RPMI7951 (cell line): ENCODE data around the gene TBC1D2B. TPM values are rescaled to one million over a fixed set of nuclear protein-coding genes. Genes with fewer than 3 reads are reported as not detected.
A peak's percentile ranks its signal among the peaks of the same experiment; 100 is the strongest.
"Not testable (repeated sequence)": the region's sequence is repeated elsewhere in the genome, so short reads cannot be mapped to it uniquely, and the experiment has no call there.

Source experiments
- DNase-seq: peaks from one replicate; pipeline ENCODE4 v3.0.0-alpha.2; 2012; ENCODE audit warnings: low read depth
- total RNA-seq: library from RNA; depleted of rRNA; stranded (reverse); fragments of >200 nt; shearing (Covaris generic); gene quantifications from 2 replicates; pipeline ENCODE4 v1.2.3, GENCODE V29; 2014

Gene TBC1D2B
- total RNA-seq, 1 experiment from 2014 or later: 14.5 TPM

DNA sequence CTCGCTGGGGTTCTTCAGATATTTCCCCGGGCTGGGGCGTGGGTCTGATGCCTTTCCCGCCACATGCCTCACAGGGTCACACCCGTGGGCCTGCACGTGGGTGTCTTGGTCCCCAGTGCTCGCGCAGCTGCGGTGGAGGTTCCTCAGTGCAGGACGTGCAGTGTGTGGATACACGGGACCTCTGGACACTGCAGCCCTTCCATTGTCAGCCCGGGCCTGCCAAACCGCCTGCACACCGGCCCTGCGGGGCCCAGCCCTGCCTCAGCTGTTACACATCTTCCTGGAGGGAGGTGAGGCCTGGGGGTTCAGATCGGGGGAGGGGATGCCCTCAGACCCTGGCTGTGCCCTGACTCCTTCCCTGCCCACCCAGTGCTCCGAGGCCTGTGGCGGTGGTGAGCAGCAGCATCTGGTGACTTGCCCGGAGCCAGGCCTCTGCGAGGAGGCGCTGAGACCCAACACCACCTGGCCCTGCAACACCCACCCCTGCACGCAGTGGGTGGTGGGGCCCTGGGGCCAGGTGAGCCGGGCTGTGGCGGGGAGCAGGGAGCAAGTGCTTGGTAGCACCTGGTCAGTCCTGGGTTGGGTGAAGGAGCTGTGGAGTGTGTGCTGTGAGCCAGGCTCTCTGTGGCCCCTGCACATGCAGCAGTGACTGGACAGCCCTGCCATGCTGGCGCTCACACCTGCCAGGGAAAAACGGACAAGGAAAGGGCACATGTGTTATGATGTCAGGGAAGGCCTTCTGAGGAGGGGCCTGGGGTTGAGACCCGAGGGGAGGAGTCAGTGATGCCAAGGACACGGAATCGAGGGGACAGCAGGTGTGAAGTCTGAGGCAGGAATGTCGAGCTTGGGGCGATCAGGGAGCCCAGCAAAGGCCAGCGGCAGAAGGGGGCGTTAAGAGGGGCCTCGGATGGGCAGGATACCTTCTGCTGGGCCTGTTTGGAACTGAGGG lies 88.9 kb downstream of the TBC1D2B start:
- DNase-seq: no peak

DNA sequence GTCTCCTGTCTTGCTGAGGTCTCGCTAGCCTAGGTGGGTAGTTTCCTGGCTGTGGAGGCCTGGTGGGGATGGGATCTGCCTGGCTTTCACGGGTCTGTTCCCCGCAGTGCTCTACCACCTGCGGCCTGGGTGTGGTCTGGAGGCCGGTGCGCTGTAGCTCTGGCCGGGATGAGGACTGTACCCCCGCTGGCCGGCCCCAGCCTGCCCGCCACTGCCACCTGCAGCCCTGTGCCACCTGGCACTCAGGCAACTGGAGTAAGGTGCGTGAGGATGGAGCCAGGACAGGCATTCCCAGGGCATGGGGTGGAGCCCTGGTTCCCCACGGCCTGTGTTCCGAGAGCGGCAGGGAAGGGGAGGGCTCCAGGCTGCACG lies 89.8 kb downstream of the TBC1D2B start:
- DNase-seq: not testable (repeated sequence)

DNA sequence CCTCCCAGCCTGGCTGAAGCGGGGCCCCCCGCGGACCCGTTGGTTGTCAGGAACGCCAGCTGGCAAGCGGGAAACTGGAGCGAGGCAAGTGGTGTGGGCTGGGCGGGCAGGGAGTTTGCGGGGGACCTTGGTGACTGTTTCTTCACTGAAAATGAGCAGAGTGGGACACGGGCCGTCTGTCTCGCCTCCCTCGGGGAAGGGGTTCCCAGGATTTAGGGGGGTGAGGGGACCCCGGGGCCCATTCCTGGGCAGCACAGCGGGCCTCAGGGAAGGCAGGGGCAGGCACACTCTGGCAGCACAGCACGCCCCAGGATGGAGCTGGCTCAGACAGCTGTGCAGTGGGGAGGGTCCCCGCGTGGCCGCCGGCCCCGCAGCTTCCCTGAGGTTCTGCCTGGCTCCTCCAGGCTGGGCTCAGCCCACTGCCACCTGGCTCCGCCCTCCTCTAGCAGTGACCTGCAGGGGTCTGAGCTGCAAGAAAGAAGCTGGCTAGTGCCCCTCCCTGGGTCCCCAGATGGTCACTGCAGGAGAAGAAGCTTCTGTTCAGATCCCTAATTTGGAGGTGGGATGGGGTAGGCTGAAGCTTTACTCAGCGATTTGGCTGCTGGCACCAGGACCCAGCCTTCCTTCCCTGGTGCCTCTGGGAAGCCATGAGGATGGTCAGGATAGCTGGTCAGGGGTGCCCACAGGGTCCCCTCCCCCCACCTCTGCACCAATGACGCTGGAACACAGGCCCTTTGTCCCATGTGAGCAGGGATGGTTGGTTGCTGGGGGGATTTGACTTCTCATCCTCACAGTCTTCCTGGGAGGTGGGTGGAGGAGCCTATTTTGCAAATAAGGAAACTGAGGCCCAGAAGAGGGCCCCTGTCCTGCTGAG lies 90.4 kb downstream of the TBC1D2B start:
- no peak for DNase-seq

DNA sequence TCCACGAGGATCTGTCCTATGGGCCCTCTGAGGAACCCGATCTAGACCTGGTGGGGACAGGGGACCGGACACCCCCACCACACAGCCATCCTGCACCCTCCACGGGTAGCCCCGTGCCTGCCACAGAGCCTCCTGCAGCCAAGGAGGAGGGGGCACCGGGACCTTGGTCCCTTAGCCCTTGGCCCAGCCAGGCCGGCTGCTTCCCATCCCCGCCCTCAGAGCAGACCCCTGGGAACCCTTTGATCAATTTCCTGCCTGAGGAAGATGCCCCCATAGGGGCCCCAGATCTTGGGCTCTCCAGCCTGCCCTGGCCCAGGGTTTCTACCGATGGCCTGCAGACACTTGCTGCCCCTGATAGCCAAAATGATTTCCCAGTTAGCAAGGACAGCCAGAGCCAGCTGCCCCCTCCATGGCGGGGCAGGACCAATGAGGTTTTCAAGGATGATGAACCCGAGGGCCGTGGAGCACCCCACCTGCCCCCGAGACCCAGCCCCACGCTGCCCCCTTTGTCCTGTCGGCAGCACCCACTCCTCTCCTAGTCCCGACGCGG lies 91.5 kb downstream of the TBC1D2B start:
- DNase-seq: no peak

DNA sequence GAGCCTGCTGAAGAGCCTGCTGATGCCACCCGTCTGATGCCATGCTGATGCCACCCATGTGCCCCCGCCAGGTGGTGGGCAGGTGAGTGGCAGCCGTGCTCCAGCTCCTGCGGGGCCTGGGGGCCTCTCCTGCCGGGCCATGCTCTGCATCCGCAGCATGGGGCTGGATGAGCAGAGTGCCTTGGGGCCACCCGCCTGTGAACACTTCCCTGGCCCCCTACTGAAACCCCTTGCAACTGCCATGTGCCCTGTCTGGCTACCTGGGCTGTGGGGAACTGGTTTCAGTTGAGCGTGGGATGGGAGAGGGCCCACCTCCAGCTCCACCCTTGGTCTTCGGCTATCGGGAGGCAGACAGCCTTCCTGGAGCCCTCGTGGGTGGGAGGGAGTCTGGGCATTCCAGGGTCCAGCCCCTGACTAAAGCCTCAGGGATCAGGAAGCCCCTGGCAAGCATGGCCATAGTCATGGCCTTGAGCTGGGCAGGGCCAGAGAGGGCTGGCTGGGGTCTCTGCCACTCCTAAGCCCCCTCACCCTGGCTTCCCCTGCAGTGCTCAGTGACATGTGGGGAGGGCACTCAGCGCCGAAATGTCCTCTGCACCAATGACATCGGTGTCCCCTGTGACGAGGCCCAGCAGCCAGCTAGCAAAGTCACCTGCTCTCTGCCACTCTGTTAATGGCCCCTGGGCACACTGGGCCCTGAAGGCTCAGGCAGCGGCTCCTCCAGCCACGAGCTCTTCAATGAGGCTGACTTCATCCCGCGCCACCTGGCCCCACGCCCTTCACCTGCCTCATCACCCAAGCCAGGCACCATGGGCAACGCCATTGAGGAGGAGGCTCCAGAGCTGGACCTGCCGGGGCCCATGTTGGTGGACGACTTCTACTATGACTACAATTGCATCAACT lies 92.2 kb downstream of the TBC1D2B start:
- no peak for DNase-seq

DNA sequence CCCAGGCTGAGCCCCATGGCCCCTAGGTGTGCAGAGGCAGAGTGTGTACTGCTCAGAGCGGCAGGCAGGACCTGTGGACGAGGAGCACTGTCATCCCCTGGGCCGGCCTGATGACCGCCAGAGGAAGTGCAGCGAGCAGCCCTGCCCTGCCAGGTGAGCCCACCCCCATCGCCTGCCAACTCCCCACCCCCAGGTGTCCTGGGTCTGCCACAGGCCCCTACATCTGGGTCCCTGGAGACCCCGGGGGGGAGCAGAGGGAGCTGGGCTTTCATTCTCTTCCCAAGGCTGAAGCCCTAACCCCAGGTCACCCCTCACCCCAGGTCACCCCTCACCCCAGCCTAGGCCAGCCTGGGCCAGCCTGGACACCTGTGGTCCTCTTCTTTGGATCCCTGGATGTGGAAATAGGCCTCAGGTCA lies 93.1 kb downstream of the TBC1D2B start:
- DNase-seq: no peak

DNA sequence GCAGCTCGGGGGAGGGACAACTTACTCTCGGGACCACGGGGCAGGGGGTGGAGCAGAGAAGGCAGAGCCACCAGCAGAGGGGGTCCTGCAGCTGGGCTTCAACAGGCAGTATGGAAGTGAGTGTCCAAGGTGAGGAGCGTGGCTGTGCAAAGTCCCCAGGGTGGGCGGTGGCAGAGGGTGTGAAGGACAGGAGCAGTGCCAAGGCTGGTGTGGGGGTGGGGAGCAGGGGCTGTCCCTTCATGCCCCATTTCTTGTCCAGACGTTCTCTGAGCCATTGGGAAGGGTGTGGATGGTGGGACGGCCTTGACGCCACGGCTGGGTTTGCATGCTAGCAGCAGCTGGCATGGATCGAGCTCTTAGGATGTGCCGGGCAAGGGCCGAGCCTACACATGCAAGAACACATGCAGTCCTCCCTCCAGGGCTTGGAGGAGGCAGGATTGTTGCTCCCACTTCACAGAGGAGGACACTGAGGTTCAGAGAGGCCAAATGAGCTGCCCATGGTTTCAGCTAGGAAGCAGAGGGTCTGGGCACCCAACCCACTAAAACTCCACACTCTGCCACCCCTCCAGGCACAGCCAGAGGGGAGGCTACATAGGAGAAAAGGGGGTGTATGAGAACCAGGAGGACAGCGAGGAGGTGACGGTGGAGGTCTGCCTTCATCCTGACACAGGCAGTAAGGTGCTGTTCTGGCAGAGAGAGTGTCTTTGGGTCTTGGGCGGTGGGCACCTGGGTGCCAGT lies 93.6 kb downstream of the TBC1D2B start:
- DNase-seq: peak; percentile 63

DNA sequence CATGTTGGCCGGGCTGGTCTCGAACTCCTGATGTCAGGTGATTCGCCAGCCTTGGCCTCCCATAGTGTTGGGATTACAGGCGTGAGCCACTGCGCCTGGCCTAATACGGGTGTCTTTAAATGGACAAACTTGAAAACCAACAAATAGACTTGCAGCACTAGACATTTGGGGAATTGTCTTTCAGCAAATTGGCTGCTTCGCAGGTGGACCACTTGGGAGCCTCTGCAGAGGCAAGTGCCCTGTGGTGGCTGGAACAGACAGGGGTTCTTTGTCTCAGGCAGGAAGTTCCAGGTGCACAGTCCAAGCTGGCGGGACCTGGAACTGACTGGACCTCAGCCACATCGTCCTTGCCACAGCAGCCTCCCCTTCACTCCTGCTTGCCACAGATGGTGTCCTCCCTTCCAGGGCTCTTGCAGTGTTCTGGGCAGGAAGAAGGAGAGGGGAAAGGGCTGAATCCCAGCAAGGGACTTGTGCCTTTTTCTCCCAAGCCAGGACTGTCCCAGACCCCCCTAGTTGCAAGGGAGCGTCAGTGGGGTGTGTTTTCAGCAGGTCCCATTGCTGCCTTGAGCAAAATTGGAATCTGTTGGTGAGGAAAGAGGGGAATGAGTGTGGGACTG lies 94.3 kb downstream of the TBC1D2B start:
- no peak for DNase-seq

DNA sequence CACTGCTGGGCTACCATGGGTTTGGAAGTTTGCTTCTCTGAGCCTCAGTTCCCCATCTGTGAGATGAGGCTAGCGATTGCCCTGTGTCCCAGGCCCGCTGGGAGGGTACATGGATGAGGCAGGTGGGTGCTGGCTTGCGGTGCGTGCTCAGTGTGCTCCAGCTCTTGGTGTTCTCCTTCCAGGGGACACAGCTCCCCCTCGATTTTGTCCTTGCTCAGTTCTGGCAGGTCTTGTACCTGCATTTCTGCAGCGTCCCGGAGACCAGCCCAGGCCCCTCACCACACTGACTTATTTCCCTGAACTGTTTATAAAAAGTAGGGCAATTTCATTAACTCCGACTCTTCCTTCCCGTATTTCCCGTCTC lies 95.4 kb downstream of the TBC1D2B start:
- DNase-seq: no peak

DNA sequence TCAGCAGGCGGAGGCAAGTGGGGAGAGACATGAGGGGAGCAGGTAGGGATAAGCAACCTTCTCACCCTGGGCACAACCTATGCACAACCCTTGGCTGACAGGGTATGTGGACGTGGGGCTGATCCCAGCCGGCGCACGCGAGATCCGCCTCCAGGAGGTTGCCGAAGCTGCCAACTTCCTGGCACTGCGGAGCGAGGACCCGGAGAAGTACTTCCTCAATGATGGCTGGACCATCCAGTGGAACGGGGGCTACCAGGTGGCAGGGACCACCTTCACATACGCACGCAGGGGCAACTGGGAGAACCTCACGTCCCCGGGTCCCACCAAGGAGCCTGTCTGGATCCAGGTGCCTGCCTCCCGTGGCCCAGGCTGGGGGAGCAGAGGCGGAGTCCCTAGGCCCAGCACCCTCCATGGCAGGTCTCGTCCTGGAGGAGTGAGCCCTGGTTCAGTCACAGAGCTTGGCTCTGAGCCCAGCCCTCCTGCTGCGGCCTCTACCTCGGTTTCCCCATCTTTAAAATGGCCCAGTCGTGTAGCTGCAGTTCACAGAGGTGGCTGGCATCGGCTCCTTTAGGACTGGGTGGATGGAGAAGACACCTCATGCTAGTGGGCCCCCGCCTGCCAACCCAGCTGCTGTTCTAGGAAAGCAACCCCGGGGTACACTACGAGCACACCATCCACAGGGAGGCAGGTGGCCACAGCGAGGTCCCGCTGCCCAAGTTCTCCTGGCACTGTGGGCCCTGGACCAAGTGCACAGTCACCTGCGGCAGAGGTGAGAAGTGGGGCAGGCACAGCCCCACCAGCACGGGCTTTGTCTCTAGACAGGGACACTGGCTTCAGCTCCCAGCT lies 96.0 kb downstream of the TBC1D2B start:
- no peak for DNase-seq

DNA sequence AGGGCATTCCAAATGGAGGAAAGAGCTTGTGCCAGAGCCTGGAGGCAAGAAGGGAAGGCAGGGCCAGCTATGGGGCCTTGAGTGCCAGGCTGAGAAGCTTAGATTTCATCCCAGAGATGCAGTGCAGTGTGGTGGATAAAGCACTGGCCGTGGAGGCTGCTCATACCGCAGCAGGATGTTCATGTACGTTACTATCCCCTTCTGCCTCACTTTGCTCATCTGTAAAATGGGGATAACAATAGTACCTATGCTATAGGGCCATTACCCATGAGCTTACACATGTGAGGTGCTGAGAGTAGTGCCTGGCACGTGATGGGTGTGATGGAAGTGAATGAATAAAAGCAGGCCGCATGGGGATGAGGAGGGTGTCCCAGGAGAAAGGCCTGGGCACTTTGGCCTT lies 96.8 kb downstream of the TBC1D2B start:
- DNase-seq: not testable (repeated sequence)

DNA sequence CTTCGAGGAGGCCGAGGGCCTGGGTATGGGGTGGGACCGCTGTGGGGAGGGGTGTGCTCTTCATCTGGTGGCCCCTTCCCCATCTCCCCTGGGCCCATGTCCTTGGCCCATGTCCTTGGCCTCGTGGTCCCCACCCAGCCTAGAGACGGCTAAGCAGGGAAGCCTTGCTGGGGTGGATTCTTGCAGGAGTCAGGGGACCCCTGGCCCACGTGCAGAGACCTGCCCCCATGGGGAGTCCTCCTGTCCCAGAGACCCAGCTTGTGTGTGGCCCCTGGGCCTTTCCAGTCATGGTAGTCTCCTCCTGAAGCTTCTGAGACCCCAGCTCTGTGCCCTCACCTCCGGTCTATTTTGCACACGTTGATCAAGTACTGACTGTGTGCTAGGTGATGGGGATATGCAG lies 97.4 kb downstream of the TBC1D2B start:
- no peak for DNase-seq

DNA sequence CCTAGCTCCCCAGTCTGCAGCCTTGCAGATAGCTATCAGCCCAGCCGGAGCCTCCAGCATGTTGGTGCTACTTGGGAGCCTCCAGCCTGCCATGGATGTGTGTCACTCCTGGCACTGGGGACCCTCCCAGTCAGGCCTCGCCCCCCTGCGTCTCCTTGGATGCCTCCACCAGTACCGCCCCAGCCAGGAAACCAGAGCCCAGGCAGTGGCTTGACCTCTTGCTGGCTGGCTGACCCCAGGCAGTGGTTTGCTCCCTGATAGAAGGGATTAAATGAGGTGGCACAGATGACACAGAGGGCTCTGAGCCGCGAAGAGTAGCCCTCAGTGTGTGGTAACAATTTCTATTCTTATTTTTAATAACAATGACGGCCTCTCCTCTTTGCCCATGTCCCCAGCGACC lies 98.4 kb downstream of the TBC1D2B start:
- DNase-seq: peak; percentile 80

DNA sequence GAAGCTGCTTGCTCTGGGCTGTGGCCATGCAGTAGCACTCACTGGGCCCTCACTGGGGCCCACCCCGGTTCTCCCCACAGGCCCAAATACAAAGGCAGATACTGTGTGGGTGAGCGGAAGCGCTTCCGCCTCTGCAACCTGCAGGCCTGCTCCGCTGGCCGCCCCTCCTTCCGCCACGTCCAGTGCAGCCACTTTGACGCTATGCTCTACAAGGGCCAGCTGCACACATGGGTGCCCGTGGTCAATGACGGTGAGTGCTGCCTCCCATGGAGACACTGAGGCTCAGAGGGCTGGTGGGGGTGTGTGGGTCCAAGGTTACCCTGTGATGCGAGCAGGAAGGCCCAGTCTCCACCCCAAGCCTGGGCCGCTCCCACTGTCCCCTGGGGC lies 98.8 kb downstream of the TBC1D2B start:
- DNase-seq: not testable (repeated sequence)

DNA sequence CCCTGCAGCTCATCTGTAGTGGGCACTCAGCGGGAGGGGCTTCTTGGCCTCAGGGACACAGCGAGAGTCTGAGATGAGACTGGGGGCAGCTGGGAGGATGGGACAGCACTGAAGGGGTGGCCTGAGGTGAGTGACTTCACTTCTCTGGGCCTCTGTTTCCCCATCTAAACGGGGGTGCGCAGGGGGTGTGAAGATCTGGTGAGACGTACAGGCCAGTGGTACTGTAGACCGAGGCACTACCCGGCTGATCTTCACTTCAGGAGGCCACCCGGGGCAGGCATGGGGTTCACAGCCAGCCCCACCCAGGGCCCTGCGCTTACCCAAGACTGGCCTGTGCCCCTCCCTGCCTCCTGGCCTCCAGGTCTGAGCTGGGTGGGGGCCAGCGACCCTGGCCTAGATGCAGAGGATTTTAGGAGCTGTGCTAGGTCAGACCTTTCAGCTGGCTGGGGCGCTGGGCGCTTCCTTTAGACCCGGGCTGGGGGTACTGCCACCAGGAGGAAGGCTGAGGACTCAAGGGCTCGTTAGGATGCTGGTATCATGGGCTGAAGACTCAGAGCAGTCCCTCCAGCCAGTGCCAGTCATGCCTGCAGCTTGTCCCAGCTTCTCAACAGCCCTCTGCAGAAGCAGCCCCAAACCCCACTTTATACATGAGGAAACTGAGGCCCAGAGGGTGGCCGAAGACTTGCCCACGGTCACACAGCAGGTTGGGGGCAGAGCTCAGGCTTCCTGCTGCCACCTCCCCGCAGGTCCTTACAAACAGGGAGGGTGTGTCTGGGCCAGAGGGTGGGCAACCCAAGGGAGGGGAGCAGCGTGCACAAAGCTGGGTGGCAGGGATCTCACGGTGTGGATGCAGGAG lies 99.4 kb downstream of the TBC1D2B start:
- DNase-seq: not testable (repeated sequence)

DNA sequence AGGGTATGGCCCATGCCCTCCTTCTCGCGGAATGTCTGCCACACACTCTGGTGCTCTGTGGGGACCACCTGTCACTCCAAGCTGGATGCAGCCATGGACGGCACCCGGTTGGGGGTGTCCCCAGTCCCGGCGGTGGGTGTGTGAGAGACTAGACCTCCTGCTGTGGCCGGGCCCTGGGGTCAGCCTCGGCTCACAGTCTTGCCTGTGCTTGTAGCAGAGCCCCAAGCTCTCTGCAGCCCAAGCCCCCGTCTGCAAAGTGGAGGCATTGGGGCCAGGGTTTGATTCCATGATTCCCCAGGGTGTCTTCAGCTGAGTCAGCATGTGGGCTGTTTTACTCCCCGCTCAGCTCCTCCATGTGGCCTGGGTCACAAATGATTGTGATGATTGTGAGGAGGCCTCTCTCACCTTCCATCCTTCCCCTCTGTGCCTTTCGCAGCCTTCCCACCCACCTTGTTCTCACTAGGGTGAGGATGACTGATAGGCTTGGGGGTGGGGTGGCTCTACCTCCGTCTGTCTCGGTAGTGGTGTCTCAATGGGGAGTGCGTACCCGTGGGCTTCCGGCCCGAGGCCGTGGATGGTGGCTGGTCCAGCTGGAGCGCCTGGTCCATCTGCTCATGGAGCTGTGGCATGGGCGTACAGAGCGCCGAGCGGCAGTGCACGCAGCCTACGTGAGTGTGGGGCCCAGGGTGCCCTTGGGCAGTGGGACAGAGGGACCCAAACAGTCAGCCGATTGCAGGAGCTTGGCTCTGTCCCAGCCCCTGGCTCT lies 100.6 kb downstream of the TBC1D2B start:
- not testable (repeated sequence) for DNase-seq

DNA sequence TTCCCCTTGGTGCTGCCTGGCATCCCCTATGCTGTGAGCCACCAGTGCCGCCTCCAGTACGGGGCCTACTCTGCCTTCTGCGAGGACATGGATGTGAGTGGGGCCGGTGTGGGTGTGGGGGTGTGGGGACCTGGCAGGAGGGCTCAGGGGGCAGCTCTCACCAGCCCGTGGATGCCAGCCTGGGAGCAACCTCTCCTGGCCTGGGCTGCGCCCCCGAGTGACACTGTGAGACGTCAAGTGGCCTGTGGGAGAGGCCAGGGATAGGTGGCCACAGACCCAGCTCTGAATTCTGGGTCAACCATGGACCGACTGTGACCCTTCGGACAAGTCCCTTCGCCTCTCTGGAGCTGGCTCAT lies 101.4 kb downstream of the TBC1D2B start:
- DNase-seq: not testable (repeated sequence)
